ENCODE results near the gene SCARB1.

Gene SCARB1

GRCh38 chr12:124796303-124796960, 67.2 kb downstream of the SCARB1 start:
- DNase-seq (ENCODE audit: low read depth) = no peak

- DNase-seq (ENCODE audit: low read depth) = no peak
These were observed 68.3 kb downstream of the SCARB1 start for GRCh38 chr12:124795081-124795948.

GRCh38 chr12:124792961-124793441, 70.7 kb downstream of the SCARB1 start:
- DNase-seq (ENCODE audit: low read depth) = no peak

- no peak for DNase-seq (ENCODE audit: low read depth)
These were observed 71.5 kb downstream of the SCARB1 start for GRCh38 chr12:124792156-124792555.

- no peak for DNase-seq (ENCODE audit: low read depth)
These were observed 72.8 kb downstream of the SCARB1 start for GRCh38 chr12:124790650-124791400.

- no peak for DNase-seq (ENCODE audit: low read depth)
These were observed 74.6 kb downstream of the SCARB1 start for GRCh38 chr12:124788936-124789555.

GRCh38 chr12:124786061-124786964, 77.4 kb downstream of the SCARB1 start:
- no peak for DNase-seq (ENCODE audit: low read depth)

GRCh38 chr12:124784871-124785572, 78.6 kb downstream of the SCARB1 start:
- no peak for DNase-seq (ENCODE audit: low read depth)

- DNase-seq (ENCODE audit: low read depth) = no peak
These were observed 80.6 kb downstream of the SCARB1 start for GRCh38 chr12:124783087-124783486.

GRCh38 chr12:124782132-124782531, 81.5 kb downstream of the SCARB1 start:
- no peak for DNase-seq (ENCODE audit: low read depth)

- DNase-seq (ENCODE audit: low read depth) = no peak
These were observed 82.6 kb downstream of the SCARB1 start for GRCh38 chr12:124780752-124781685.

- DNase-seq (ENCODE audit: low read depth) = no peak
These were observed 83.3 kb downstream of the SCARB1 start for GRCh38 chr12:124780336-124780735.

- no peak for DNase-seq (ENCODE audit: low read depth)
These were observed 84.2 kb downstream of the SCARB1 start for GRCh38 chr12:124779161-124780141.

GRCh38 chr12:124778411-124778810, 85.3 kb downstream of the SCARB1 start:
- DNase-seq (ENCODE audit: low read depth) = no peak

- DNase-seq (ENCODE audit: low read depth) = no peak
These were observed 86.0 kb downstream of the SCARB1 start for GRCh38 chr12:124777399-124778372.

- DNase-seq (ENCODE audit: low read depth) = no peak
These were observed 87.5 kb downstream of the SCARB1 start for GRCh38 chr12:124776125-124776513.

All from non-pigmented ciliary epithelial cell (primary cell).